IMR-90 (cell line): ENCODE data around the gene PROCR. TPM values are rescaled to one million over a fixed set of nuclear protein-coding genes. Genes with fewer than 3 reads are reported as not detected.

ENCODE experiments used
- ATAC-seq: fragments of 200-7000 bp; cut with Tn5 transposase; 2 replicates; pipeline ENCODE4 v1.9.1; 2020; ENCODE audit warnings: low read depth, mild to moderate bottlenecking, moderate library complexity
- BruUV-seq: library from RNA; stranded (reverse); fragments of 400-500 nt; replicated peaks from 2 replicates; lab custom pipeline; 2021; lab: Mats Ljungman, UMichigan
- CTCF ChIA-PET: fragments of 300-600 bp; formaldehyde crosslinking; extraction: SDS; loops from one replicate; lab custom pipeline; 2021; ENCODE audit warnings: antibody characterized with exemption; lab: Yijun Ruan, JAX
- POLR2A ChIA-PET: fragments of 300-600 bp; sonication (Branson Sonifier 250); formaldehyde crosslinking; loops from one replicate; lab custom pipeline; 2022; ENCODE audit warnings: antibody characterized with exemption; ENCODE audit not compliant: unreplicated experiment; lab: Charles Lee
- DNase-seq: peaks from one replicate; pipeline ENCODE4 v3.0.0; 2013
- H2AFZ ChIP-seq: replicated peaks from 2 replicates; pipeline ENCODE3; 2013; ENCODE audit warnings: low read length, mild to moderate bottlenecking; ENCODE audit not compliant: poor library complexity
- H2AK5ac ChIP-seq: 2 replicates; pipeline ENCODE4 v1.6.1; 2013; ENCODE audit warnings: low read depth, low read length, inconsistent platforms
- H2AK9ac ChIP-seq: replicated peaks from 2 replicates; pipeline ENCODE3; 2013; ENCODE audit warnings: mild to moderate bottlenecking, low read depth, low read length, moderate library complexity; ENCODE audit not compliant: poor library complexity
- H2BK120ac ChIP-seq: 2 replicates; pipeline ENCODE4 v1.6.1; 2013; ENCODE audit warnings: low read depth, low read length, inconsistent platforms
- H2BK15ac ChIP-seq: 3 replicates; pipeline ENCODE4 v1.6.1; 2013; ENCODE audit warnings: low read depth, low read length, inconsistent platforms
- H2BK20ac ChIP-seq: 2 replicates; pipeline ENCODE4 v1.6.1; 2013; ENCODE audit warnings: low read depth, mild to moderate bottlenecking, inconsistent platforms, low read length, moderate library complexity
- H2BK5ac ChIP-seq: 2 replicates; pipeline ENCODE4 v1.6.1; 2013; ENCODE audit warnings: mild to moderate bottlenecking, low read depth, low read length, inconsistent platforms; ENCODE audit not compliant: poor library complexity, severe bottlenecking
- H3K14ac ChIP-seq: replicated peaks from 2 replicates; pipeline ENCODE4 v1.6.1; 2013; ENCODE audit warnings: low read depth, low read length, inconsistent platforms
- H3K18ac ChIP-seq: 2 replicates; pipeline ENCODE4 v1.6.1; 2013; ENCODE audit warnings: low read depth, low read length, control low read depth
- H3K23ac ChIP-seq: 2 replicates; pipeline ENCODE4 v1.6.1; 2013; ENCODE audit warnings: low read depth, low read length, inconsistent platforms
- H3K27ac ChIP-seq: 2 replicates; pipeline ENCODE4 v1.5.1; 2013; ENCODE audit warnings: mild to moderate bottlenecking, control low read depth, low read length; ENCODE audit not compliant: insufficient read depth
- H3K27me3 ChIP-seq: 2 replicates; pipeline ENCODE4 v1.6.1; 2013; ENCODE audit warnings: low read length; ENCODE audit not compliant: control insufficient read depth, insufficient read depth
- H3K36me3 ChIP-seq: 2 replicates; pipeline ENCODE4 v1.6.1; 2013; ENCODE audit warnings: low read length, mixed read lengths; ENCODE audit not compliant: control insufficient read depth, insufficient read depth
- H3K4ac ChIP-seq: 2 replicates; pipeline ENCODE4 v1.6.1; 2013; ENCODE audit warnings: low read depth, low read length, inconsistent platforms
- H3K4me1 ChIP-seq: 2 replicates; pipeline ENCODE4 v1.6.1; 2013; ENCODE audit warnings: low read length, mixed read lengths; ENCODE audit not compliant: control insufficient read depth, insufficient read depth
- H3K4me2 ChIP-seq: 2 replicates; pipeline ENCODE4 v1.6.1; 2013; ENCODE audit warnings: low read depth, mild to moderate bottlenecking, control low read depth, low read length, moderate library complexity
- H3K4me3 ChIP-seq: 2 replicates; pipeline ENCODE4 v1.5.1; 2013; ENCODE audit warnings: low read depth, mild to moderate bottlenecking, control low read depth, low read length, moderate library complexity; ENCODE audit not compliant: insufficient read depth
- H3K56ac ChIP-seq: 2 replicates; pipeline ENCODE4 v1.6.1; 2013; ENCODE audit warnings: low read length, inconsistent platforms; ENCODE audit not compliant: insufficient read depth; ENCODE audit errors: extremely low read depth
- H3K79me1 ChIP-seq, 2 experiments: 2 replicates each; pipeline ENCODE4 v1.6.1; 2013; ENCODE audit warnings: low read length in 2 of 2, inconsistent platforms in 1 of 2, low read depth in 1 of 2
- H3K9ac ChIP-seq: 2 replicates; pipeline ENCODE4 v1.6.1; 2013; ENCODE audit warnings: low read depth, low read length, control low read depth
- H3K9me1 ChIP-seq: 2 replicates; pipeline ENCODE4 v1.6.1; 2013; ENCODE audit warnings: low read length, inconsistent platforms; ENCODE audit not compliant: insufficient read depth
- H3K9me3 ChIP-seq: 2 replicates; pipeline ENCODE4 v1.6.1; 2013; ENCODE audit warnings: low read length; ENCODE audit not compliant: control insufficient read depth, insufficient read depth
- H4K20me1 ChIP-seq: 2 replicates; pipeline ENCODE4 v1.6.1; 2013; ENCODE audit warnings: low read length, inconsistent platforms; ENCODE audit not compliant: insufficient read depth
- H4K5ac ChIP-seq: 2 replicates; pipeline ENCODE4 v1.6.1; 2013; ENCODE audit warnings: mild to moderate bottlenecking, low read depth, low read length, control low read depth
- H4K8ac ChIP-seq, 2 experiments: 2 replicates each; pipeline ENCODE4 v1.6.1; 2013; ENCODE audit warnings: low read depth in 2 of 2, low read length in 2 of 2, control low read depth in 1 of 2, inconsistent platforms in 1 of 2
- H4K91ac ChIP-seq: 2 replicates; pipeline ENCODE4 v1.6.1; 2013; ENCODE audit warnings: low read depth, low read length, inconsistent platforms; ENCODE audit not compliant: insufficient read depth
- CEBPB ChIP-seq: IDR thresholded peaks from 2 replicates; pipeline ENCODE4 v1.6.1; 2012; ENCODE audit warnings: low read depth, low read length, improper control_type of control experiment
- FOS ChIP-seq: fragments of 150-350 bp; IDR thresholded peaks from 2 replicates; pipeline ENCODE4 v1.6.1; 2016; ENCODE audit warnings: low read depth, low read length
- MAFK ChIP-seq: IDR thresholded peaks from 2 replicates; pipeline ENCODE4 v1.6.1; 2012; ENCODE audit warnings: low read depth, low read length, improper control_type of control experiment
- POLR2A ChIP-seq: IDR thresholded peaks from 2 replicates; pipeline ENCODE4 v1.6.1; 2012; ENCODE audit warnings: mild to moderate bottlenecking, low read depth, low read length
- SMC3 ChIP-seq: fragments of 150-350 bp; IDR thresholded peaks from 2 replicates; pipeline ENCODE4 v1.6.1; 2016; ENCODE audit warnings: low read depth, mild to moderate bottlenecking, antibody characterized with exemption, low read length, moderate library complexity
- WGBS, 2 experiments: methylation state at CpG; one replicate each; pipeline versions ENCODE4 v1.1.5 to v1.1.7; 2013; ENCODE audit warnings: missing lambda C conversion rate in 2 of 2; ENCODE audit not compliant: insufficient read length in 1 of 2; ENCODE audit errors: extremely low coverage in 2 of 2; 5-methylcytosine and 5-hydroxymethylcytosine counted together
- dilution Hi-C: fragments of 300-500 bp; cut with HindIII; formaldehyde crosslinking; loops from one replicate; pipeline ENCODE4 v1.14.3; 2018; ENCODE audit warnings: low sequenced_read_pairs; ENCODE audit not compliant: unreplicated experiment
- in situ Hi-C: fragments of 300-500 bp; cut with MboI; formaldehyde crosslinking; loops from 3 replicates; pipeline ENCODE4 v1.14.3; 2019; ENCODE audit warnings: low sequenced_read_pairs, inconsistent platforms, mixed read lengths
- intact Hi-C: fragments of 100-400 bp; cut with micrococcal nuclease; formaldehyde crosslinking; loops from 2 replicates; pipeline ENCODE4 v1.10.0; 2022
- polyA plus RNA-seq, 3 experiments: library from polyadenylated mRNA; depleted of rRNA; stranded (reverse); fragments of >200 nt; gene quantifications; 2 replicates each; pipeline ENCODE4 v1.2.3, GENCODE V29; 2012; ENCODE audit warnings: low replicate concordance in 1 of 3
- total RNA-seq: library from RNA; depleted of rRNA; stranded (reverse); fragments of >200 nt; gene quantifications from 2 replicates; pipeline ENCODE4 v1.2.3, GENCODE V29; 2012
- TF ChIP-seq, protein P1 (sequence below): fragments of 150-350 bp; IDR thresholded peaks from 2 replicates; pipeline ENCODE4 v1.6.1; 2017; ENCODE audit warnings: mild to moderate bottlenecking, antibody characterized with exemption, low read length, low read depth
- TF ChIP-seq, protein P2 (sequence below): conservative IDR thresholded peaks from 2 replicates; pipeline ENCODE4 v1.5.1; 2012; ENCODE audit warnings: mild to moderate bottlenecking, low read depth, low read length, improper control_type of control experiment
- TF ChIP-seq, protein P3 (sequence below): fragments of 150-350 bp; IDR thresholded peaks from 2 replicates; pipeline ENCODE4 v1.6.1; 2016; ENCODE audit warnings: low read depth, mild to moderate bottlenecking, low read length, moderate library complexity, borderline replicate concordance

PROCR gene
- total and polyA plus RNA-seq, 2 of the 4 experiments (the other 2 are of a cell fraction): 36.4 to 41.9 TPM

DNA sequence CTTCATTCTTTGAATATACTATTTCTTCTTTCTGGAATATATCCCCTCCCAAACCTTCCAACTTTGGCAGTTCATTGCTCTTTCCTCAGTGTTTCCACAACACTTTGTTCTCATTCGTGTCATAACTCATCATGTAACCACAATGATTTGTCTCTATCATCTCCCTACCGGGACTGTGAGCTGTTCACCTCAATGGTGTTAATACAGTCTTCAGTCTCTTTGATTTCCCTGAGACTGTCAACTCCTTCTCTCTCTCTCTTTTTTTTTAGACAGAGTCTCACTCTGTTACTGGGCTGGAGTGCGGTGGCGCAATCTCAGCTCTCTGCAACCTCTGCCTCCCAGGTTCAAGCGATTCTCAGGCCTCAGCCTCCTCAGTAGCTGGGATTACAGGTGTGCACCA, 52.1 kb downstream of the PROCR start:
- H3K27me3 ChIP-seq: peaks cover 27% of the 10 kb centered on the region
- ChIA-PET POLR2A (no interaction called here), CTCF (no interaction called here)
- H3K9ac ChIP-seq: no peak overlapping the region
- H4K8ac ChIP-seq: no peak overlapping the region
- TF ChIP-seq, protein P1, sequence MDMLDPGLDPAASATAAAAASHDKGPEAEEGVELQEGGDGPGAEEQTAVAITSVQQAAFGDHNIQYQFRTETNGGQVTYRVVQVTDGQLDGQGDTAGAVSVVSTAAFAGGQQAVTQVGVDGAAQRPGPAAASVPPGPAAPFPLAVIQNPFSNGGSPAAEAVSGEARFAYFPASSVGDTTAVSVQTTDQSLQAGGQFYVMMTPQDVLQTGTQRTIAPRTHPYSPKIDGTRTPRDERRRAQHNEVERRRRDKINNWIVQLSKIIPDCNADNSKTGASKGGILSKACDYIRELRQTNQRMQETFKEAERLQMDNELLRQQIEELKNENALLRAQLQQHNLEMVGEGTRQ: no peak
- TF ChIP-seq, protein P2, sequence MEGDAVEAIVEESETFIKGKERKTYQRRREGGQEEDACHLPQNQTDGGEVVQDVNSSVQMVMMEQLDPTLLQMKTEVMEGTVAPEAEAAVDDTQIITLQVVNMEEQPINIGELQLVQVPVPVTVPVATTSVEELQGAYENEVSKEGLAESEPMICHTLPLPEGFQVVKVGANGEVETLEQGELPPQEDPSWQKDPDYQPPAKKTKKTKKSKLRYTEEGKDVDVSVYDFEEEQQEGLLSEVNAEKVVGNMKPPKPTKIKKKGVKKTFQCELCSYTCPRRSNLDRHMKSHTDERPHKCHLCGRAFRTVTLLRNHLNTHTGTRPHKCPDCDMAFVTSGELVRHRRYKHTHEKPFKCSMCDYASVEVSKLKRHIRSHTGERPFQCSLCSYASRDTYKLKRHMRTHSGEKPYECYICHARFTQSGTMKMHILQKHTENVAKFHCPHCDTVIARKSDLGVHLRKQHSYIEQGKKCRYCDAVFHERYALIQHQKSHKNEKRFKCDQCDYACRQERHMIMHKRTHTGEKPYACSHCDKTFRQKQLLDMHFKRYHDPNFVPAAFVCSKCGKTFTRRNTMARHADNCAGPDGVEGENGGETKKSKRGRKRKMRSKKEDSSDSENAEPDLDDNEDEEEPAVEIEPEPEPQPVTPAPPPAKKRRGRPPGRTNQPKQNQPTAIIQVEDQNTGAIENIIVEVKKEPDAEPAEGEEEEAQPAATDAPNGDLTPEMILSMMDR: no peak
- TF ChIP-seq SMC3 (no peak), MAFK (no peak), CEBPB (no peak), FOS (no peak), POLR2A (no peak)
- TF ChIP-seq, protein P3, sequence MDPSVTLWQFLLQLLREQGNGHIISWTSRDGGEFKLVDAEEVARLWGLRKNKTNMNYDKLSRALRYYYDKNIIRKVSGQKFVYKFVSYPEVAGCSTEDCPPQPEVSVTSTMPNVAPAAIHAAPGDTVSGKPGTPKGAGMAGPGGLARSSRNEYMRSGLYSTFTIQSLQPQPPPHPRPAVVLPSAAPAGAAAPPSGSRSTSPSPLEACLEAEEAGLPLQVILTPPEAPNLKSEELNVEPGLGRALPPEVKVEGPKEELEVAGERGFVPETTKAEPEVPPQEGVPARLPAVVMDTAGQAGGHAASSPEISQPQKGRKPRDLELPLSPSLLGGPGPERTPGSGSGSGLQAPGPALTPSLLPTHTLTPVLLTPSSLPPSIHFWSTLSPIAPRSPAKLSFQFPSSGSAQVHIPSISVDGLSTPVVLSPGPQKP: no peak
- no peaks in the 10 kb centered on the region for H3K9me3 ChIP-seq
- no peak overlapping the region for H3K4me3 ChIP-seq
- H2BK5ac ChIP-seq: no peak overlapping the region
- no peak overlapping the region for H3K18ac ChIP-seq
- no peaks in the 10 kb centered on the region for H3K36me3 ChIP-seq
- H2BK15ac ChIP-seq: no peak overlapping the region
- H3K56ac ChIP-seq: no peak overlapping the region
- in situ Hi-C loops: no loop called here
- dilution Hi-C loops: no loop called here
- no peak overlapping the region for H3K4me2 ChIP-seq
- no peak overlapping the region for H2AFZ ChIP-seq
- H4K5ac ChIP-seq: no peak overlapping the region
- no peak overlapping the region for H4K91ac ChIP-seq
- no peak overlapping the region for H3K23ac ChIP-seq
- H3K4ac ChIP-seq: no peak overlapping the region
- no peak overlapping the region for H3K14ac ChIP-seq
- peaks cover 8% of the 10 kb centered on the region; the same call in 1 of the 2 replicates for H4K20me1 ChIP-seq
- H2AK9ac ChIP-seq: no peak overlapping the region
- H3K79me1 ChIP-seq: no peaks in the 10 kb centered on the region
- no peak overlapping the region for H3K27ac ChIP-seq
- ATAC-seq (no peak), DNase-seq (no peak)
- intact Hi-C loops: no loop called here
- 79% methylated on average over 2 of the region's 5 CpGs; no CpG with 5 or more reads in 1 of the 2 experiments for WGBS, 2 experiments
- no peak overlapping the region for H2BK120ac ChIP-seq
- H3K9me1 ChIP-seq: peaks cover 3% of the 10 kb centered on the region; the same call in 1 of the 2 replicates
- peaks cover 6% of the 10 kb centered on the region; the same call in 1 of the 2 replicates for H3K4me1 ChIP-seq
- H2BK20ac ChIP-seq: no peak overlapping the region
- BruUV-seq: no TSS peak
- H2AK5ac ChIP-seq: no peak overlapping the region
